SU-DHL-6 (cell line): ENCODE data around the gene NKD1.

Experiments used
- H2AFZ ChIP-seq: fragments of 200-600 bp; sonication (generic); 2 replicates; pipeline ENCODE4 v1.6.1; 2014; ENCODE audit warnings: low read depth, mild to moderate bottlenecking, moderate library complexity, mixed read lengths, antibody characterized with exemption, low read length; ENCODE audit not compliant: severe bottlenecking
- H3F3A ChIP-seq: fragments of 200-600 bp; shearing (Covaris generic); 2 replicates; pipeline ENCODE4 v1.6.0; 2016; ENCODE audit warnings: antibody characterized with exemption, mild to moderate bottlenecking; ENCODE audit not compliant: insufficient read depth
- H3K27ac ChIP-seq: fragments of 200-600 bp; sonication (generic); 2 replicates; pipeline ENCODE4 v1.5.1; 2016; ENCODE audit warnings: low read depth, mild to moderate bottlenecking, low read length, moderate library complexity, mixed read lengths
- H3K27me3 ChIP-seq: fragments of 200-600 bp; sonication (generic), shearing (Covaris generic); 2 replicates; pipeline ENCODE4 v1.6.0; 2014; ENCODE audit warnings: mild to moderate bottlenecking, low read length
- H3K36me3 ChIP-seq: fragments of 200-600 bp; sonication (generic); 2 replicates; pipeline ENCODE4 v1.6.1; 2014; ENCODE audit warnings: mild to moderate bottlenecking, low read length, mixed read lengths
- H3K4me2 ChIP-seq: fragments of 300-600, 200-600 bp; shearing (Covaris generic), sonication (generic); 2 replicates; pipeline ENCODE4 v1.6.0; 2014; ENCODE audit warnings: low read length, low read depth, mild to moderate bottlenecking; ENCODE audit not compliant: poor library complexity, severe bottlenecking
- H3K4me3 ChIP-seq: fragments of 200-600 bp; sonication (generic); 2 replicates; pipeline ENCODE4 v1.5.1; 2014; ENCODE audit warnings: antibody characterized with exemption, low read length, mild to moderate bottlenecking, mixed read lengths; ENCODE audit not compliant: insufficient read depth, poor library complexity, severe bottlenecking
- H3K79me2 ChIP-seq: fragments of 200-600 bp; sonication (generic); 2 replicates; pipeline ENCODE4 v1.6.1; 2014; ENCODE audit warnings: mild to moderate bottlenecking, low read length, moderate library complexity; ENCODE audit not compliant: insufficient read depth
- H3K9ac ChIP-seq: fragments of 200-600 bp; sonication (generic); 2 replicates; pipeline ENCODE4 v1.7.0; 2014; ENCODE audit warnings: mild to moderate bottlenecking, low read length
- H3K9me2 ChIP-seq: fragments of 200-600 bp; sonication (generic); replicated peaks from 2 replicates; pipeline ENCODE4 v1.6.1; 2014; ENCODE audit warnings: low read length; ENCODE audit not compliant: insufficient read depth
- H3K9me3 ChIP-seq: fragments of 200-600 bp; sonication (generic); 2 replicates; pipeline ENCODE4 v1.6.1; 2014; ENCODE audit warnings: low read length, mixed read lengths; ENCODE audit not compliant: insufficient read depth
- H4K20me1 ChIP-seq: fragments of 200-600 bp; sonication (generic); 2 replicates; pipeline ENCODE4 v1.6.1; 2014; ENCODE audit warnings: low read depth, mild to moderate bottlenecking, antibody characterized with exemption, low read length, moderate library complexity, mixed read lengths
- CTCF ChIP-seq: fragments of 200-600 bp; sonication (generic); IDR thresholded peaks from one replicate; pipeline ENCODE4 v1.5.1; 2017; ENCODE audit warnings: antibody characterized with exemption, mild to moderate bottlenecking, low read length, moderate library complexity; ENCODE audit not compliant: insufficient read depth, poor library complexity, severe bottlenecking
- EZH2phosphoT487 ChIP-seq: fragments of 200-600 bp; sonication (generic), shearing (Covaris generic); conservative IDR thresholded peaks from 2 replicates; pipeline ENCODE4 v1.6.1; 2018; ENCODE audit warnings: mild to moderate bottlenecking, antibody characterized with exemption, low read length, moderate library complexity, mixed read lengths

Gene NKD1

GRCh38 chr16:50612849-50613198 lies 64.6 kb downstream of the NKD1 start:
- no peaks in the 10 kb centered on the region for H3K36me3 ChIP-seq
- H3K27ac ChIP-seq, result no peak overlapping the region
- no peak overlapping the region for H3K9ac ChIP-seq
- no peaks in the 10 kb centered on the region for H3K27me3 ChIP-seq
- no peaks in the 10 kb centered on the region for H4K20me1 ChIP-seq
- no peaks in the 10 kb centered on the region for H3K9me2 ChIP-seq
- H3K79me2 ChIP-seq, result no peaks in the 10 kb centered on the region
- H3K4me2 ChIP-seq, result no peak overlapping the region
- no peak overlapping the region for H2AFZ ChIP-seq
- H3K4me3 ChIP-seq, result no peak overlapping the region
- no peaks in the 10 kb centered on the region for H3K9me3 ChIP-seq
- TF ChIP-seq EZH2phosphoT487 (no peak), CTCF (no peak)
- H3F3A ChIP-seq, result no peaks in the 10 kb centered on the region

GRCh38 chr16:50613281-50613963 lies 65.2 kb downstream of the NKD1 start:
- Histone ChIP-seq H3K36me3 (no peaks in the 10 kb centered on the region), H3F3A (no peaks in the 10 kb centered on the region), H3K9ac (no peak overlapping the region), H3K27ac (no peak overlapping the region), H3K4me3 (no peak overlapping the region), H3K4me2 (no peak overlapping the region), H2AFZ (no peak overlapping the region), H3K27me3 (no peaks in the 10 kb centered on the region), H3K9me2 (no peaks in the 10 kb centered on the region), H4K20me1 (no peaks in the 10 kb centered on the region), H3K79me2 (no peaks in the 10 kb centered on the region), H3K9me3 (no peaks in the 10 kb centered on the region)
- TF ChIP-seq EZH2phosphoT487 (no peak), CTCF (no peak)

- H3K27ac ChIP-seq, result no peak overlapping the region
- H2AFZ ChIP-seq, result no peak overlapping the region
Measured at GRCh38 chr16:50613964-50614474, 65.8 kb downstream of the NKD1 start.

More at GRCh38 chr16:50613964-50614474, 65.8 kb downstream of the NKD1 start:
- Histone ChIP-seq H3K4me2 (no peak overlapping the region), H3K4me3 (no peak overlapping the region), H3K9me3 (no peaks in the 10 kb centered on the region), H3F3A (no peaks in the 10 kb centered on the region), H3K9me2 (no peaks in the 10 kb centered on the region), H3K27me3 (no peaks in the 10 kb centered on the region), H3K9ac (no peak overlapping the region), H4K20me1 (no peaks in the 10 kb centered on the region), H3K36me3 (no peaks in the 10 kb centered on the region), H3K79me2 (no peaks in the 10 kb centered on the region)
- no peak for TF ChIP-seq CTCF
